NCI-H2171 treated with DMSO at 0.1 percent for 48 hours (cell line): ENCODE measurements around the gene RUSC2.
"Not testable (repeated sequence)": the region's sequence is repeated elsewhere in the genome, so short reads cannot be mapped to it uniquely, and the experiment has no call there.

ENCODE experiments used
- DNase-seq: peaks from one replicate; lab custom pipeline; 2025; lab: John Stamatoyannopoulos, UW

Gene RUSC2

GRCh38 chr9:35490910-35491465 is 1.1 kb downstream of the RUSC2 start:
- no peak for DNase-seq

GRCh38 chr9:35493119-35493518 is 3.2 kb downstream of the RUSC2 start:
- not testable (repeated sequence) for DNase-seq

GRCh38 chr9:35495984-35496383 is 6.1 kb downstream of the RUSC2 start:
- no peak for DNase-seq

- not testable (repeated sequence) for DNase-seq
These were observed 8.3 kb downstream of the RUSC2 start for GRCh38 chr9:35498245-35498644.

- DNase-seq: no peak
These were observed 9.3 kb downstream of the RUSC2 start for GRCh38 chr9:35499029-35499700.

- no peak for DNase-seq
These were observed 9.8 kb downstream of the RUSC2 start for GRCh38 chr9:35499701-35500030.

- no peak for DNase-seq
These were observed 10.3 kb downstream of the RUSC2 start for GRCh38 chr9:35500130-35500748.

GRCh38 chr9:35501946-35502345 is 12.0 kb downstream of the RUSC2 start:
- no peak for DNase-seq

GRCh38 chr9:35506359-35506758 is 16.4 kb downstream of the RUSC2 start:
- no peak for DNase-seq

GRCh38 chr9:35508069-35508468 is 18.2 kb downstream of the RUSC2 start:
- no peak for DNase-seq

- DNase-seq: no peak
These were observed 20.5 kb downstream of the RUSC2 start for GRCh38 chr9:35510383-35510753.

GRCh38 chr9:35510754-35511428 is 21.0 kb downstream of the RUSC2 start:
- no peak for DNase-seq

GRCh38 chr9:35511453-35511852 is 21.5 kb downstream of the RUSC2 start:
- DNase-seq: no peak

- DNase-seq: no peak
These were observed 25.9 kb downstream of the RUSC2 start for GRCh38 chr9:35515766-35516165.

- no peak for DNase-seq
These were observed 26.6 kb downstream of the RUSC2 start for GRCh38 chr9:35516479-35516878.

- DNase-seq: peak; percentile 6
These were observed 27.2 kb downstream of the RUSC2 start for GRCh38 chr9:35517131-35517530.

GRCh38 chr9:35517552-35518224 is 27.8 kb downstream of the RUSC2 start:
- no peak for DNase-seq

- no peak for DNase-seq
These were observed 28.4 kb downstream of the RUSC2 start for GRCh38 chr9:35518225-35518821.

GRCh38 chr9:35518981-35519679 is 29.2 kb downstream of the RUSC2 start:
- no peak for DNase-seq

- no peak for DNase-seq
These were observed 29.9 kb downstream of the RUSC2 start for GRCh38 chr9:35519692-35520363.

- DNase-seq: no peak
These were observed 30.4 kb downstream of the RUSC2 start for GRCh38 chr9:35520364-35520710.
